ENCODE results near the gene TMEM123. TPM values are rescaled to one million over a fixed set of nuclear protein-coding genes. Genes with fewer than 3 reads are reported as not detected.
A peak's percentile ranks its signal among the peaks of the same experiment; 100 is the strongest.

The TMEM123 gene
- total and polyA plus RNA-seq, 2 of the 13 experiments (the other 11 are each of a cell fraction or from before 2014, with no cell fraction given): 365 to 2,761 TPM

- TF ChIP-seq ZNF770 (CRISPR knock-in tag; IDR thresholded peaks at IDR 0.05) (no peak; the same call in none of the 2 replicates), ZBTB34 (CRISPR knock-in tag; IDR thresholded peaks at IDR 0.05) (no peak), ZNF746 (CRISPR knock-in tag; IDR thresholded peaks at IDR 0.05) (0 out of 2 replicates have a peak, but pooled peaks have one; percentile 43), PHF5A (CRISPR knock-in tag; IDR thresholded peaks at IDR 0.05; ENCODE audit: low read depth, unreplicated experiment) (peak; percentile 37), ZNF747 (CRISPR knock-in tag; IDR thresholded peaks at IDR 0.05; ENCODE audit: borderline replicate concordance) (peak; percentile 8; the same call in 1 of the 2 replicates), ZBTB7B (CRISPR knock-in tag; IDR thresholded peaks at IDR 0.05) (peak; percentile 81; the same call in 1 of the 2 replicates), ZNF781 (CRISPR knock-in tag; IDR thresholded peaks at IDR 0.05; ENCODE audit: borderline replicate concordance, not compliant biosample characterization) (no peak), SIX1 (CRISPR knock-in tag; IDR thresholded peaks at IDR 0.05; ENCODE audit: borderline replicate concordance) (no peak), ZNF318 (CRISPR knock-in tag; IDR thresholded peaks at IDR 0.05) (no peak), DRAP1 (CRISPR knock-in tag; IDR thresholded peaks at IDR 0.05) (peak; percentile 51; the same call in 1 of the 2 replicates), BATF2 (CRISPR knock-in tag; IDR thresholded peaks at IDR 0.05) (no peak), GTF2F1 (IDR thresholded peaks at IDR 0.05; ENCODE audit: low read length) (no peak), ATF5 (CRISPR knock-in tag; IDR thresholded peaks at IDR 0.05; ENCODE audit: low read depth) (peak; percentile 29)
Observed at GRCh38 chr11:102452461-102453301, at the start of gene TMEM123 (continued).

Measured in HepG2 (cell line).